ENCODE data around the gene LMO1.

LMO1 gene

GRCh38 chr11:8242499-8243280 lies 21.0 kb downstream of the LMO1 start:
- no peak for DNase-seq (ENCODE audit: low read depth)

- DNase-seq (ENCODE audit: low read depth), result no peak
These were observed 21.6 kb downstream of the LMO1 start for GRCh38 chr11:8242118-8242475.

GRCh38 chr11:8241373-8242117 lies 22.1 kb downstream of the LMO1 start:
- no peak for DNase-seq (ENCODE audit: low read depth)

- no peak for DNase-seq (ENCODE audit: low read depth)
These were observed 24.0 kb downstream of the LMO1 start for GRCh38 chr11:8239536-8240228.

- no peak for DNase-seq (ENCODE audit: low read depth)
These were observed 24.6 kb downstream of the LMO1 start for GRCh38 chr11:8239040-8239439.

- DNase-seq (ENCODE audit: low read depth), result no peak
These were observed 26.2 kb downstream of the LMO1 start for GRCh38 chr11:8237453-8237852.

- no peak for DNase-seq (ENCODE audit: low read depth)
These were observed 27.8 kb downstream of the LMO1 start for GRCh38 chr11:8235925-8236324.

GRCh38 chr11:8234910-8235309 lies 28.8 kb downstream of the LMO1 start:
- no peak for DNase-seq (ENCODE audit: low read depth)

GRCh38 chr11:8234425-8234821 lies 29.3 kb downstream of the LMO1 start:
- DNase-seq (ENCODE audit: low read depth), result no peak

GRCh38 chr11:8233691-8234424 lies 29.8 kb downstream of the LMO1 start:
- DNase-seq (ENCODE audit: low read depth), result peak; percentile 18

- DNase-seq (ENCODE audit: low read depth), result no peak
These were observed 30.6 kb downstream of the LMO1 start for GRCh38 chr11:8232849-8233606.

GRCh38 chr11:8232414-8232813 lies 31.3 kb downstream of the LMO1 start:
- DNase-seq (ENCODE audit: low read depth), result no peak

- no peak for DNase-seq (ENCODE audit: low read depth)
These were observed 31.7 kb downstream of the LMO1 start for GRCh38 chr11:8231979-8232378.

- no peak for DNase-seq (ENCODE audit: low read depth)
These were observed 32.5 kb downstream of the LMO1 start for GRCh38 chr11:8230921-8231847.

GRCh38 chr11:8230178-8230859 lies 33.4 kb downstream of the LMO1 start:
- DNase-seq (ENCODE audit: low read depth), result no peak

GRCh38 chr11:8229299-8230177 lies 34.1 kb downstream of the LMO1 start:
- DNase-seq (ENCODE audit: low read depth), result no peak

GRCh38 chr11:8228231-8228630 lies 35.4 kb downstream of the LMO1 start:
- DNase-seq (ENCODE audit: low read depth), result no peak

All from non-pigmented ciliary epithelial cell (primary cell).